Testis (tissue), 2 donors: ENCODE measurements around the gene CCT3.

Source experiments
- POLR2A ChIP-seq: fragments of 450-650 bp; IDR thresholded peaks from one replicate; pipeline ENCODE4 v1.6.1; 2017; ENCODE audit warnings: antibody characterized with exemption, mild to moderate bottlenecking, moderate library complexity
- TF ChIP-seq, protein P1 (sequence below), 3 experiments: fragments of 450-650 bp in 2 of 3; fragments of 200-600 bp in 1 of 3; sonication (generic) in 1 of 3; IDR thresholded peaks; one replicate each; pipeline ENCODE4 v1.5.1; 2016 to 2019; ENCODE audit warnings: antibody characterized with exemption in 3 of 3, mild to moderate bottlenecking in 2 of 3, moderate library complexity in 1 of 3

DNA sequence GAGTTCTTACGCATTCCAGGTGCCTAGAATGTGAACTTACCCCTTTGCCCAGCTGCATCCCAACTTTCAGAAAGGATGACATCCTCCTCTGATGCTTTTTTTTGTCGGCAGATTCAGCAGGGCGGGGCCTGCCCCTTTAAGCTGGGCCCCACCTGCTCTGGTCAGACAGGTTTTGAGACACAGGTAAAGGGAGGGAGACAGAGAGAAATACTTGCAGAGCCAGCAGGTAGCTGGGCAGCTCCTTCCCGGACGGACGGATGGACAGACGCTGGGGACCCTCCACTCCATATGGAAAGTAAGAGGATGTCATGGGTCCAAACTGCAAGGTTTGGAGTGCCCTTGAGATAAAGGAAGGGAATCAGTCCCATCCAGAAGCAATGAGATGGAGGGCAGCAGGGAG, 54.0 kb downstream of the CCT3 start, which contains the start of gene TMEM79:
- TF ChIP-seq, protein P1, sequence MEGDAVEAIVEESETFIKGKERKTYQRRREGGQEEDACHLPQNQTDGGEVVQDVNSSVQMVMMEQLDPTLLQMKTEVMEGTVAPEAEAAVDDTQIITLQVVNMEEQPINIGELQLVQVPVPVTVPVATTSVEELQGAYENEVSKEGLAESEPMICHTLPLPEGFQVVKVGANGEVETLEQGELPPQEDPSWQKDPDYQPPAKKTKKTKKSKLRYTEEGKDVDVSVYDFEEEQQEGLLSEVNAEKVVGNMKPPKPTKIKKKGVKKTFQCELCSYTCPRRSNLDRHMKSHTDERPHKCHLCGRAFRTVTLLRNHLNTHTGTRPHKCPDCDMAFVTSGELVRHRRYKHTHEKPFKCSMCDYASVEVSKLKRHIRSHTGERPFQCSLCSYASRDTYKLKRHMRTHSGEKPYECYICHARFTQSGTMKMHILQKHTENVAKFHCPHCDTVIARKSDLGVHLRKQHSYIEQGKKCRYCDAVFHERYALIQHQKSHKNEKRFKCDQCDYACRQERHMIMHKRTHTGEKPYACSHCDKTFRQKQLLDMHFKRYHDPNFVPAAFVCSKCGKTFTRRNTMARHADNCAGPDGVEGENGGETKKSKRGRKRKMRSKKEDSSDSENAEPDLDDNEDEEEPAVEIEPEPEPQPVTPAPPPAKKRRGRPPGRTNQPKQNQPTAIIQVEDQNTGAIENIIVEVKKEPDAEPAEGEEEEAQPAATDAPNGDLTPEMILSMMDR (IDR thresholded peaks at IDR 0.05), result no peak
- no peak for TF ChIP-seq POLR2A
